ENCODE data around the gene PURB.

PURB gene

DNA sequence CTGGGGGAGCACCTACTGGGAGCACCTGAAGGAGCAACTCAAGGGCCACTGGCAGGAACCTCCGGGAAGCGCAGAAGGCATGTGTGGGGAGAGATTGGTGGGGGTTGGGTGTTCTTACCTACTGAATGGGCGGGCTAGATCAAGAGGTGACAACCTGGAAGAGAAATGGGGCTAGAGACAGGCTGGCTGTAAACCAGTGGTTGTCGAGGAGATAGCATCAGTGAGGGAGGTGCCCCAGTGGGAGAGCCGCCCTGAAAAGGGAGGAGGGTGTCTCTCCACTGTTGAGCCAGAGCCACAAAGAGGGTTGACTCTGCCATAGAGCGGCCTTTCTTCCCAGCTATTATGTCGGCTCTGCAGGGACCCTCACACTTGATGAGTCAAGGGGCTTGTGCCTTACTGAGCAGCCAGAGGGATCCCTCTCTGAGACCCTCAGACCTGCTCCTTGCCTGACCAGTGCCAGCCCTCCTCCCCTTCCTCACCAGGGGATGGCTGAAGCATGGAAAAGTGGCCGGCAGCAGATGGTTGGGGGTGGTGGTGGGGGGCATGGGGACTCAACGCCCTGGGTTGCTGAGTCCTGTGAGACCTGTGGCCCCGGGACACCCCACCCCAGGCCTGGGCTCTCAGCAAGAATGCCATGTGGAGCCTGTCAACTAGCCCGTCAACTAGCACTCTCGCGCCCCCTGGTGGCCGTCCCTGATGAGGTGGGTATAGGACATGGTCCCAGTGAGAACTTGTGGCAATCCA lies 36.4 kb upstream of the PURB start:
- TF ChIP-seq, protein P1, sequence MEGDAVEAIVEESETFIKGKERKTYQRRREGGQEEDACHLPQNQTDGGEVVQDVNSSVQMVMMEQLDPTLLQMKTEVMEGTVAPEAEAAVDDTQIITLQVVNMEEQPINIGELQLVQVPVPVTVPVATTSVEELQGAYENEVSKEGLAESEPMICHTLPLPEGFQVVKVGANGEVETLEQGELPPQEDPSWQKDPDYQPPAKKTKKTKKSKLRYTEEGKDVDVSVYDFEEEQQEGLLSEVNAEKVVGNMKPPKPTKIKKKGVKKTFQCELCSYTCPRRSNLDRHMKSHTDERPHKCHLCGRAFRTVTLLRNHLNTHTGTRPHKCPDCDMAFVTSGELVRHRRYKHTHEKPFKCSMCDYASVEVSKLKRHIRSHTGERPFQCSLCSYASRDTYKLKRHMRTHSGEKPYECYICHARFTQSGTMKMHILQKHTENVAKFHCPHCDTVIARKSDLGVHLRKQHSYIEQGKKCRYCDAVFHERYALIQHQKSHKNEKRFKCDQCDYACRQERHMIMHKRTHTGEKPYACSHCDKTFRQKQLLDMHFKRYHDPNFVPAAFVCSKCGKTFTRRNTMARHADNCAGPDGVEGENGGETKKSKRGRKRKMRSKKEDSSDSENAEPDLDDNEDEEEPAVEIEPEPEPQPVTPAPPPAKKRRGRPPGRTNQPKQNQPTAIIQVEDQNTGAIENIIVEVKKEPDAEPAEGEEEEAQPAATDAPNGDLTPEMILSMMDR (IDR thresholded peaks at IDR 0.05; ENCODE audit: poor library complexity, severe bottlenecking) = peak; percentile 75
- ATAC-seq (ENCODE audit: low read depth) = peak; percentile 82
- H3K27me3 ChIP-seq (ENCODE audit: insufficient read depth, poor library complexity, severe bottlenecking) = no peaks in the 10 kb centered on the region
- no peaks in the 10 kb centered on the region for H3K4me1 ChIP-seq (ENCODE audit: insufficient read depth, poor library complexity, severe bottlenecking)
- H3K36me3 ChIP-seq (ENCODE audit: low read depth) = no peaks in the 10 kb centered on the region
- no peak overlapping the region for H3K4me3 ChIP-seq (ENCODE audit: severe bottlenecking)
- peak; percentile 83 for DNase-seq (ENCODE audit: low spot score)
- H3K27ac ChIP-seq (ENCODE audit: poor library complexity, severe bottlenecking) = no peak overlapping the region
- no peaks in the 10 kb centered on the region for H3K9me3 ChIP-seq (ENCODE audit: severe bottlenecking)

DNA sequence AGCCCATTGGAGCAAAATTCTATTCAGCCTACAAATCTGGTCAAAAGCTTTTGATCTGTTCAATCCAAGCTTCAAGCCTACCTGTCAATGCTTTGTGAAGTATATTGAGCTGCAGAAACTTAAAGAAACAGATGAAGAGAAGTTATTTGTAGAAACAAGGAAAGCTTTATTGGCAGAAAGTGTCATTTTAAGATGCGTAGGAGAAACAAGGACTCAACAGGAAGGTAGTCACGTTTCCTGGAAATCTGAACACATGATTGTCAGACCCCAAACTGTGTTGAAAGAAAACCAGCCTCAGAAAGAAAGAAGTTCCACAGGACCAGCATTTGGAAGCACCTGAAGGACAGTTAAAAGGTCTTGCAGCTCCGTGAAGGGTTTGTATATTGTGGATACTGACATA lies 34.8 kb upstream of the PURB start:
- Histone ChIP-seq H3K36me3 (ENCODE audit: low read depth) (no peaks in the 10 kb centered on the region), H3K4me1 (ENCODE audit: insufficient read depth, poor library complexity, severe bottlenecking) (no peaks in the 10 kb centered on the region), H3K9me3 (ENCODE audit: severe bottlenecking) (no peaks in the 10 kb centered on the region), H3K27me3 (ENCODE audit: insufficient read depth, poor library complexity, severe bottlenecking) (no peaks in the 10 kb centered on the region), H3K4me3 (ENCODE audit: severe bottlenecking) (no peak overlapping the region), H3K27ac (ENCODE audit: poor library complexity, severe bottlenecking) (no peak overlapping the region)
- TF ChIP-seq, protein P1 (IDR thresholded peaks at IDR 0.05; ENCODE audit: poor library complexity, severe bottlenecking) = no peak
- ATAC-seq (ENCODE audit: low read depth) = no peak
- DNase-seq (ENCODE audit: low spot score) = no peak

- no peaks in the 10 kb centered on the region for H3K27me3 ChIP-seq (ENCODE audit: insufficient read depth, poor library complexity, severe bottlenecking)
- no peak overlapping the region for H3K4me3 ChIP-seq (ENCODE audit: severe bottlenecking)
- H3K9me3 ChIP-seq (ENCODE audit: severe bottlenecking) = no peaks in the 10 kb centered on the region
- DNase-seq (ENCODE audit: low spot score) (no peak), ATAC-seq (ENCODE audit: low read depth) (no peak)
- H3K4me1 ChIP-seq (ENCODE audit: insufficient read depth, poor library complexity, severe bottlenecking) = no peaks in the 10 kb centered on the region
- H3K27ac ChIP-seq (ENCODE audit: poor library complexity, severe bottlenecking) = no peak overlapping the region
- TF ChIP-seq, protein P1 (IDR thresholded peaks at IDR 0.05; ENCODE audit: poor library complexity, severe bottlenecking) = no peak
- no peaks in the 10 kb centered on the region for H3K36me3 ChIP-seq (ENCODE audit: low read depth)
Measured at GRCh38 chr7:44918029-44918428, 32.7 kb upstream of the PURB start.

DNA sequence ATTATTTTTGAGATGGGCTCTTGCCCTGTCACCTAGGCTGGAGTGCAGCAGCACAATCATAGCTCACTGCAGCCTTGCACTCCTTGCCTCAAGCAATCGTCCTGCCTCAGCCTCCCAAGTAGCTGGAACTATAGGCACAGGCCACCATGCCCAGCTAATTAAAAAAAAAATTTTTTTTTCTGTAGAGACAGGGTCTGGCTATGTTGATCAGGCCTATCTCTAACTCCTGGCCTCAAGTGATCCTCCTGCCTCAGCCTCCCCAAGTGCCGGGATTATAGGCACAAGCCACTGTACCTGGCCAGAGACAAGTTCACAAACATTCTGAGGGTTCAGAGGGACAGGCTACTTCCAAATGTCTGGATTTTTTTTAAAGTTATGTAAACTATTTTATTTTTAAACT lies 32.1 kb upstream of the PURB start:
- Histone ChIP-seq H3K4me1 (ENCODE audit: insufficient read depth, poor library complexity, severe bottlenecking) (no peaks in the 10 kb centered on the region), H3K27me3 (ENCODE audit: insufficient read depth, poor library complexity, severe bottlenecking) (no peaks in the 10 kb centered on the region), H3K9me3 (ENCODE audit: severe bottlenecking) (no peaks in the 10 kb centered on the region), H3K4me3 (ENCODE audit: severe bottlenecking) (no peak overlapping the region), H3K27ac (ENCODE audit: poor library complexity, severe bottlenecking) (no peak overlapping the region), H3K36me3 (ENCODE audit: low read depth) (no peaks in the 10 kb centered on the region)
- no peak for ATAC-seq (ENCODE audit: low read depth)
- TF ChIP-seq, protein P1 (IDR thresholded peaks at IDR 0.05; ENCODE audit: poor library complexity, severe bottlenecking) = no peak
- no peak for DNase-seq (ENCODE audit: low spot score)

- no peak overlapping the region for H3K27ac ChIP-seq (ENCODE audit: poor library complexity, severe bottlenecking)
- H3K36me3 ChIP-seq (ENCODE audit: low read depth) = no peaks in the 10 kb centered on the region
- TF ChIP-seq, protein P1 (IDR thresholded peaks at IDR 0.05; ENCODE audit: poor library complexity, severe bottlenecking) = no peak
- no peaks in the 10 kb centered on the region for H3K4me1 ChIP-seq (ENCODE audit: insufficient read depth, poor library complexity, severe bottlenecking)
- H3K4me3 ChIP-seq (ENCODE audit: severe bottlenecking) = no peak overlapping the region
- DNase-seq (ENCODE audit: low spot score) (no peak), ATAC-seq (ENCODE audit: low read depth) (no peak)
- no peaks in the 10 kb centered on the region for H3K9me3 ChIP-seq (ENCODE audit: severe bottlenecking)
- no peaks in the 10 kb centered on the region for H3K27me3 ChIP-seq (ENCODE audit: insufficient read depth, poor library complexity, severe bottlenecking)
Measured at GRCh38 chr7:44914992-44915607, 29.8 kb upstream of the PURB start.
